Left hindlimb (tissue), 1 donor: Measurements from ENCODE around the gene COL15A1.

Experiments
- DNase-seq: peaks from one replicate; pipeline ENCODE4 v3.0.0-alpha.2; 2018

COL15A1 gene

GRCh38 chr9:99119976-99120655 lies 176.4 kb downstream of the COL15A1 start:
- no peak for DNase-seq
